IMR-90 (cell line): Measurements from ENCODE around the gene MSANTD1. TPM values are rescaled to one million over a fixed set of nuclear protein-coding genes. Genes with fewer than 3 reads are reported as not detected.

Source experiments
- ATAC-seq: fragments of 200-7000 bp; cut with Tn5 transposase; 2 replicates; pipeline ENCODE4 v1.9.1; 2020; ENCODE audit warnings: low read depth, mild to moderate bottlenecking, moderate library complexity
- BruUV-seq: library from RNA; stranded (reverse); fragments of 400-500 nt; replicated peaks from 2 replicates; lab custom pipeline; 2021; lab: Mats Ljungman, UMichigan
- CTCF ChIA-PET: fragments of 300-600 bp; formaldehyde crosslinking; extraction: SDS; loops from one replicate; lab custom pipeline; 2021; ENCODE audit warnings: antibody characterized with exemption; lab: Yijun Ruan, JAX
- POLR2A ChIA-PET: fragments of 300-600 bp; sonication (Branson Sonifier 250); formaldehyde crosslinking; loops from one replicate; lab custom pipeline; 2022; ENCODE audit warnings: antibody characterized with exemption; ENCODE audit not compliant: unreplicated experiment; lab: Charles Lee
- DNase-seq: peaks from one replicate; pipeline ENCODE4 v3.0.0; 2013
- H2AFZ ChIP-seq: replicated peaks from 2 replicates; pipeline ENCODE3; 2013; ENCODE audit warnings: low read length, mild to moderate bottlenecking; ENCODE audit not compliant: poor library complexity
- H2AK5ac ChIP-seq: 2 replicates; pipeline ENCODE4 v1.6.1; 2013; ENCODE audit warnings: low read depth, low read length, inconsistent platforms
- H2AK9ac ChIP-seq: replicated peaks from 2 replicates; pipeline ENCODE3; 2013; ENCODE audit warnings: mild to moderate bottlenecking, low read depth, low read length, moderate library complexity; ENCODE audit not compliant: poor library complexity
- H2BK120ac ChIP-seq: 2 replicates; pipeline ENCODE4 v1.6.1; 2013; ENCODE audit warnings: low read depth, low read length, inconsistent platforms
- H2BK15ac ChIP-seq: 3 replicates; pipeline ENCODE4 v1.6.1; 2013; ENCODE audit warnings: low read depth, low read length, inconsistent platforms
- H2BK20ac ChIP-seq: 2 replicates; pipeline ENCODE4 v1.6.1; 2013; ENCODE audit warnings: low read depth, mild to moderate bottlenecking, inconsistent platforms, low read length, moderate library complexity
- H2BK5ac ChIP-seq: 2 replicates; pipeline ENCODE4 v1.6.1; 2013; ENCODE audit warnings: mild to moderate bottlenecking, low read depth, low read length, inconsistent platforms; ENCODE audit not compliant: poor library complexity, severe bottlenecking
- H3K14ac ChIP-seq: replicated peaks from 2 replicates; pipeline ENCODE4 v1.6.1; 2013; ENCODE audit warnings: low read depth, low read length, inconsistent platforms
- H3K18ac ChIP-seq: 2 replicates; pipeline ENCODE4 v1.6.1; 2013; ENCODE audit warnings: low read depth, low read length, control low read depth
- H3K23ac ChIP-seq: 2 replicates; pipeline ENCODE4 v1.6.1; 2013; ENCODE audit warnings: low read depth, low read length, inconsistent platforms
- H3K27ac ChIP-seq: 2 replicates; pipeline ENCODE4 v1.5.1; 2013; ENCODE audit warnings: mild to moderate bottlenecking, control low read depth, low read length; ENCODE audit not compliant: insufficient read depth
- H3K27me3 ChIP-seq: 2 replicates; pipeline ENCODE4 v1.6.1; 2013; ENCODE audit warnings: low read length; ENCODE audit not compliant: control insufficient read depth, insufficient read depth
- H3K36me3 ChIP-seq: 2 replicates; pipeline ENCODE4 v1.6.1; 2013; ENCODE audit warnings: low read length, mixed read lengths; ENCODE audit not compliant: control insufficient read depth, insufficient read depth
- H3K4ac ChIP-seq: 2 replicates; pipeline ENCODE4 v1.6.1; 2013; ENCODE audit warnings: low read depth, low read length, inconsistent platforms
- H3K4me1 ChIP-seq: 2 replicates; pipeline ENCODE4 v1.6.1; 2013; ENCODE audit warnings: low read length, mixed read lengths; ENCODE audit not compliant: control insufficient read depth, insufficient read depth
- H3K4me2 ChIP-seq: 2 replicates; pipeline ENCODE4 v1.6.1; 2013; ENCODE audit warnings: low read depth, mild to moderate bottlenecking, control low read depth, low read length, moderate library complexity
- H3K4me3 ChIP-seq: 2 replicates; pipeline ENCODE4 v1.5.1; 2013; ENCODE audit warnings: low read depth, mild to moderate bottlenecking, control low read depth, low read length, moderate library complexity; ENCODE audit not compliant: insufficient read depth
- H3K56ac ChIP-seq: 2 replicates; pipeline ENCODE4 v1.6.1; 2013; ENCODE audit warnings: low read length, inconsistent platforms; ENCODE audit not compliant: insufficient read depth; ENCODE audit errors: extremely low read depth
- H3K79me1 ChIP-seq, 2 experiments: 2 replicates each; pipeline ENCODE4 v1.6.1; 2013; ENCODE audit warnings: low read length in 2 of 2, inconsistent platforms in 1 of 2, low read depth in 1 of 2
- H3K9ac ChIP-seq: 2 replicates; pipeline ENCODE4 v1.6.1; 2013; ENCODE audit warnings: low read depth, low read length, control low read depth
- H3K9me1 ChIP-seq: 2 replicates; pipeline ENCODE4 v1.6.1; 2013; ENCODE audit warnings: low read length, inconsistent platforms; ENCODE audit not compliant: insufficient read depth
- H3K9me3 ChIP-seq: 2 replicates; pipeline ENCODE4 v1.6.1; 2013; ENCODE audit warnings: low read length; ENCODE audit not compliant: control insufficient read depth, insufficient read depth
- H4K20me1 ChIP-seq: 2 replicates; pipeline ENCODE4 v1.6.1; 2013; ENCODE audit warnings: low read length, inconsistent platforms; ENCODE audit not compliant: insufficient read depth
- H4K5ac ChIP-seq: 2 replicates; pipeline ENCODE4 v1.6.1; 2013; ENCODE audit warnings: mild to moderate bottlenecking, low read depth, low read length, control low read depth
- H4K8ac ChIP-seq, 2 experiments: 2 replicates each; pipeline ENCODE4 v1.6.1; 2013; ENCODE audit warnings: low read depth in 2 of 2, low read length in 2 of 2, control low read depth in 1 of 2, inconsistent platforms in 1 of 2
- H4K91ac ChIP-seq: 2 replicates; pipeline ENCODE4 v1.6.1; 2013; ENCODE audit warnings: low read depth, low read length, inconsistent platforms; ENCODE audit not compliant: insufficient read depth
- BHLHE40 ChIP-seq: fragments of 150-350 bp; IDR thresholded peaks from 2 replicates; pipeline ENCODE4 v1.6.1; 2016; ENCODE audit warnings: mild to moderate bottlenecking, low read depth, low read length
- CHD1 ChIP-seq: IDR thresholded peaks from 2 replicates; pipeline ENCODE4 v1.6.1; 2012; ENCODE audit warnings: low read depth, low read length, improper control_type of control experiment
- ELK1 ChIP-seq: fragments of 150-350 bp; IDR thresholded peaks from 2 replicates; pipeline ENCODE4 v1.6.1; 2016; ENCODE audit warnings: low read depth, mild to moderate bottlenecking, low read length, moderate library complexity, borderline replicate concordance
- FOS ChIP-seq: fragments of 150-350 bp; IDR thresholded peaks from 2 replicates; pipeline ENCODE4 v1.6.1; 2016; ENCODE audit warnings: low read depth, low read length
- MAZ ChIP-seq: IDR thresholded peaks from 2 replicates; pipeline ENCODE4 v1.6.1; 2012; ENCODE audit warnings: low read depth, mild to moderate bottlenecking, low read length, improper control_type of control experiment, moderate library complexity, borderline replicate concordance
- MXI1 ChIP-seq: IDR thresholded peaks from 2 replicates; pipeline ENCODE4 v1.6.1; 2012; ENCODE audit warnings: low read depth, mild to moderate bottlenecking, low read length, moderate library complexity, borderline replicate concordance
- NFE2L2 ChIP-seq: fragments of 150-350 bp; IDR thresholded peaks from 2 replicates; pipeline ENCODE4 v1.6.1; 2016; ENCODE audit warnings: low read depth, mild to moderate bottlenecking, low read length
- POLR2A ChIP-seq: IDR thresholded peaks from 2 replicates; pipeline ENCODE4 v1.6.1; 2012; ENCODE audit warnings: mild to moderate bottlenecking, low read depth, low read length
- RAD21 ChIP-seq: IDR thresholded peaks from 2 replicates; pipeline ENCODE4 v1.6.1; 2012; ENCODE audit warnings: low read length, improper control_type of control experiment
- RCOR1 ChIP-seq: IDR thresholded peaks from 2 replicates; pipeline ENCODE4 v1.6.1; 2012; ENCODE audit warnings: mild to moderate bottlenecking, low read length, improper control_type of control experiment; ENCODE audit not compliant: insufficient replicate concordance
- RFX5 ChIP-seq: IDR thresholded peaks from 2 replicates; pipeline ENCODE4 v1.8.0; 2012; ENCODE audit warnings: low read depth, mild to moderate bottlenecking, low read length, moderate library complexity
- SMC3 ChIP-seq: fragments of 150-350 bp; IDR thresholded peaks from 2 replicates; pipeline ENCODE4 v1.6.1; 2016; ENCODE audit warnings: low read depth, mild to moderate bottlenecking, antibody characterized with exemption, low read length, moderate library complexity
- USF2 ChIP-seq: fragments of 150-350 bp; IDR thresholded peaks from 2 replicates; pipeline ENCODE4 v1.6.1; 2017; ENCODE audit warnings: mild to moderate bottlenecking, antibody characterized with exemption, low read length, low read depth
- WGBS, 2 experiments: methylation state at CpG; one replicate each; pipeline versions ENCODE4 v1.1.5 to v1.1.7; 2013; ENCODE audit warnings: missing lambda C conversion rate in 2 of 2; ENCODE audit not compliant: insufficient read length in 1 of 2; ENCODE audit errors: extremely low coverage in 2 of 2; 5-methylcytosine and 5-hydroxymethylcytosine counted together
- dilution Hi-C: fragments of 300-500 bp; cut with HindIII; formaldehyde crosslinking; loops from one replicate; pipeline ENCODE4 v1.14.3; 2018; ENCODE audit warnings: low sequenced_read_pairs; ENCODE audit not compliant: unreplicated experiment
- in situ Hi-C: fragments of 300-500 bp; cut with MboI; formaldehyde crosslinking; loops from 3 replicates; pipeline ENCODE4 v1.14.3; 2019; ENCODE audit warnings: low sequenced_read_pairs, inconsistent platforms, mixed read lengths
- intact Hi-C: fragments of 100-400 bp; cut with micrococcal nuclease; formaldehyde crosslinking; loops from 2 replicates; pipeline ENCODE4 v1.10.0; 2022
- polyA plus RNA-seq, 3 experiments: library from polyadenylated mRNA; depleted of rRNA; stranded (reverse); fragments of >200 nt; gene quantifications; 2 replicates each; pipeline ENCODE4 v1.2.3, GENCODE V29; 2012; ENCODE audit warnings: low replicate concordance in 1 of 3
- total RNA-seq: library from RNA; depleted of rRNA; stranded (reverse); fragments of >200 nt; gene quantifications from 2 replicates; pipeline ENCODE4 v1.2.3, GENCODE V29; 2012

Gene MSANTD1
- total and polyA plus RNA-seq, 2 of the 4 experiments (the other 2 are of a cell fraction): under 0.01 to 0.07 TPM

- TF ChIP-seq MXI1: no peak
- no peak for TF ChIP-seq RFX5
- no peak for TF ChIP-seq NFE2L2
Observed at GRCh38 chr4:3248811-3249661, at the start of gene MSANTD1 (continued).

GRCh38 chr4:3199653-3200422 lies 49.1 kb upstream of the MSANTD1 start:
- Histone ChIP-seq H3K56ac (no peak overlapping the region), H3K79me1 (peaks cover 0 to 14% of the 10 kb centered on the region in 2 experiments; a peak in 3 of 4 replicates), H3K36me3 (peaks cover 22% of the 10 kb centered on the region), H3K4ac (no peak overlapping the region), H4K5ac (no peak overlapping the region), H3K9me1 (peaks cover 16% of the 10 kb centered on the region), H3K23ac (no peak overlapping the region), H3K18ac (no peak overlapping the region), H3K9ac (no peak overlapping the region), H3K4me2 (no peak overlapping the region), H3K27ac (no peak overlapping the region), H2BK20ac (no peak overlapping the region), H3K9me3 (no peaks in the 10 kb centered on the region), H4K8ac (no peak overlapping the region), H2BK5ac (no peak overlapping the region), H3K27me3 (no peaks in the 10 kb centered on the region), H2BK15ac (no peak overlapping the region), H4K91ac (no peak overlapping the region), H3K14ac (no peak overlapping the region), H4K20me1 (peaks cover 13% of the 10 kb centered on the region; the same call in 1 of the 2 replicates), H3K4me3 (no peak overlapping the region), H2AFZ (no peak overlapping the region), H2BK120ac (no peak overlapping the region), H2AK5ac (no peak overlapping the region), H3K4me1 (peaks cover 18% of the 10 kb centered on the region), H2AK9ac (no peak overlapping the region)
- BruUV-seq: no TSS peak
- CTCF ChIA-PET: interaction anchor here (0.6 kb wide), 1 partner anchor 314 kb away, joined by 3 read pairs; no protein-coding TSS in a partner anchor
- no peak for DNase-seq
- intact Hi-C loops: no loop called here
- 98% methylated on average over 8 of the region's 17 CpGs; no CpG with 5 or more reads in 1 of the 2 experiments for WGBS, 2 experiments
- in situ Hi-C loops: no loop called here
- POLR2A ChIA-PET: no interaction called here
- ATAC-seq: no peak
- dilution Hi-C loops: no loop called here
- TF ChIP-seq ELK1 (no peak), RAD21 (no peak), NFE2L2 (no peak), RFX5 (no peak), FOS (no peak), MAZ (no peak), USF2 (no peak), SMC3 (no peak), POLR2A (no peak), MXI1 (no peak), RCOR1 (no peak), CHD1 (no peak), BHLHE40 (no peak)
